ENCODE results near the gene SPC24.
A peak's percentile ranks its signal among the peaks of the same experiment; 100 is the strongest.

Gene SPC24, protein sequence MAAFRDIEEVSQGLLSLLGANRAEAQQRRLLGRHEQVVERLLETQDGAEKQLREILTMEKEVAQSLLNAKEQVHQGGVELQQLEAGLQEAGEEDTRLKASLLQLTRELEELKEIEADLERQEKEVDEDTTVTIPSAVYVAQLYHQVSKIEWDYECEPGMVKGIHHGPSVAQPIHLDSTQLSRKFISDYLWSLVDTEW

GRCh38 chr19:11155373-11156120, at the start of gene SPC24:
Gene SPC24, minus strand, starts transcription at chr19:11155782. Its CDS starts 6 bp downstream, at chr19:11155776.
- peak; percentile 98 for DNase-seq

DNA sequence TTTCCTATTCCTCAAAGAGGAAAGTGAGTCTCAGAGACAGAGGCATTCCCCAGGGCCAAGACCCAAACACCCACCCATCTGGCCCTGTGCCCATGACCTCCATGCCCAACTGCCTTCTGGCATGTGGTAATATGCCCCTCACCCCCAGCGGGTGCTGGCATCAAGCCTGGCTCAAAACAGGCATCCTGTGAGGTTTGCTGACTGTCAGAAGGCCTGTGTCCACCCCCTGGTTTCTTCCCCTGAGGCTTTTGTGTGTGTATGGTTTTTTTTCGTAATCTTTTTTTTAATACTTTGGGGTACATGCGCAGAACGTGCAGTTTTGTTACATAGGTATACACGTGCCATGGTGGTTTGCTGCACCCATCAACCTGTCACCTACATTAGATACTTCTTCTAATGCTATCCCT, 49.4 kb upstream of the SPC24 start:
- no peak for DNase-seq

DNA sequence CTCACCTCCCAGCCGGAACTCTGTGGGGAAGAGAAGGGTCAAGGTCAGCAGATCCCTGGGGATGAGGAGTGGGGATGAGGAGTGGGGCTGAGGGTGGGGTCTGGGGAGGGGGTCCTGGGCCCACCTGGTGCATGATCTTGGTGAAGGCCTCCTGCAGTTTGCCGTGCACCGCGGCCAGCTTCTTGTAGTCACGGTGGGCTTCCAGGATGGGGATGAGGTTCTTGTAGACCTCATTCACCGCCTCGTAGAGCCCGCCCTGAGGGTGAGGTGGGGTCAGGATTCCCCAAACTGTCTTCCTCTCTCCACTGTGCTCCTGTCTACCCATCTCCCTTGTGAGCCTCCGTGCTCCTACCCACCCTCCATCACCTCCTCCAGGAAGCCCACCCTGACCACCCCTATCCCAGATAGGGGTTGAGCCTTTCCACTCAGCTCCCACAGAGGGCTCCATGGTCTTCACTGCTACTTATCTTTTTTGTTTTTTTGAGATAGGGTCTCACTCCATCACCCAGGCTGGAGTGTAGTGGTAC, 48.6 kb upstream of the SPC24 start:
- no peak for DNase-seq

DNA sequence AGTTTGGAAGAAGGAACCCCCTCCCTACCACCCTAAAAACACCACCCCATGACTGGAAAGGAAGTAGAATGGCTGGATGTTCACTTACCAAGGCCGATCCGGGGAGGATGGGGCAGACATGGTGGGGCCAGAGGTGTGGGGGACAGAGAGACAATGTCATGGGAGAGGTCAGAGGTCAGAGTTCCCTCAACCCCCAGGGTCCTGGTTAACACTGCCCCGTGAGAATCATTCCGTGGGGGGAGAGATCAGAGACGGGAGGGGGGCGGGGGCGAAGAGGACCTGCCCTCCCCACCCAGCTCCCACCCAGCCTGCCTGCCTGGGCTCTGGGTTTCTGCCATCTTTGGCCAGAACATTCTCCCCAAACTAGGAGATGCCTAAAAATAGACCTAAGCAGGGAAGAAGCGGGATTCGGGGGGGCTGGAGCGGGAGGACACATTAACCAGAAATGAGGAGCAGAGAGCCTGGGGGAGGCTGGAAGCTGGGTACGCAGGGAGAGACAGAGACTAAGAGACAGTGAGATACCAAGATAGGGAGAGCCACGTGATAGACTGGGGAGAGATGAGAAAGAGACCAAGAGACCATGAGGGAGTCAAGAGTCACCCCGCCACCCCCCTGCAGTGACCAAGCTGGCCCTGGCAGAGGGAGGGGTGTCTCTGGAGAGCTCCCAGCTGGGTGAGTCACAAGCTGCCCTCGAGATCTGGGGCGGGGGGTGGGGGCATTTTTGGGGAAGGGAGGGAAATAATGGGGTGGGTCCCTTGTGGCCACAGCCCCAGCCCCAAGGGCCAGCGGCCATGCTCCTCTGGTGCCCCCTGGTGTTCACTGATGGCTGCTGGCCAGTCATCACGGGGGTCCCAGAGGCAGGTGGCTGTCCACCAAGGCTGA, 47.9 kb upstream of the SPC24 start:
- peak; percentile 64 for DNase-seq

GRCh38 chr19:11202488-11203193, 47.1 kb upstream of the SPC24 start:
- no peak for DNase-seq

DNA sequence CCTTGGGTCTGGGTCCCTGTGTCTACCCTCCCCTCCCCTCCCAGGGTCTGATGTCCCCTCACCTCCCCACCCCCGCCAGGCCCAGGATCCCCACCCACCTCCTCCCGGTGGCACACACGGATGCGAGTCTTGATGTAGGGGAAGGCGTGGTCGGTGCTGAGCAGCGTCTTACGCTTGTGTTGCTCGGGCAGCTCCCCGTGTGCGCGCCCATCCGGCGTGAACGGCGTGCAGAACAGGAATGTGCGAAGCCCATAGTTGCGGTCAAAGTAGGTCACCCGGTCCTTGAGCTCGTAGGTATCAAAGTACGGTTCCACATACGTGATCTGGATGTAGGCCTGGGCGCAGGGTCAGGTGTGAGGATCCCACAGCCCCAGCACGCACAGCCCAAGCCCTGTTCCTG, 46.2 kb upstream of the SPC24 start:
- DNase-seq: no peak

DNA sequence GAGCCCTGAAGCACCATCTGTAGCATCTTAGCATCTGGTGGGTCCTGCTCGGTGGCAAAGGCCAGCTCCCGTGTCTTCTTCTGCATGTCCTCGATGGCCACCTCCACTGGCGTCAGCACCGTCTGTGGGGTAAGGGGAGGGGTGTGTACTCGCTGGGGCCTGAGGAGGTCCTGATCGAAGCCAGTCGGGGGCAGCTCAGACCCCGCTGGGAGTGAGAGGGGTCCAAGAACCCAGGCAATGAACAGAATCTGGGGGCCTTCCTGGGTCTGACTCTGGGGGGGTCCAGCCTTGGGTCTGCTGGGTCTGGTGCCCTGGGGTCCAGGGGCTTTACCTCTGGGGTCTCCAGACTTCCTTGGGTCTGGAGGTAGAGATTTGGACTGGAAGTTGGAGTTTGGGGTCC, 45.3 kb upstream of the SPC24 start:
- DNase-seq: no peak

- no peak for DNase-seq
Observed at GRCh38 chr19:11200015-11200574, 44.5 kb upstream of the SPC24 start.

- no peak for DNase-seq
Observed at GRCh38 chr19:11199517-11199916, 43.9 kb upstream of the SPC24 start.

DNA sequence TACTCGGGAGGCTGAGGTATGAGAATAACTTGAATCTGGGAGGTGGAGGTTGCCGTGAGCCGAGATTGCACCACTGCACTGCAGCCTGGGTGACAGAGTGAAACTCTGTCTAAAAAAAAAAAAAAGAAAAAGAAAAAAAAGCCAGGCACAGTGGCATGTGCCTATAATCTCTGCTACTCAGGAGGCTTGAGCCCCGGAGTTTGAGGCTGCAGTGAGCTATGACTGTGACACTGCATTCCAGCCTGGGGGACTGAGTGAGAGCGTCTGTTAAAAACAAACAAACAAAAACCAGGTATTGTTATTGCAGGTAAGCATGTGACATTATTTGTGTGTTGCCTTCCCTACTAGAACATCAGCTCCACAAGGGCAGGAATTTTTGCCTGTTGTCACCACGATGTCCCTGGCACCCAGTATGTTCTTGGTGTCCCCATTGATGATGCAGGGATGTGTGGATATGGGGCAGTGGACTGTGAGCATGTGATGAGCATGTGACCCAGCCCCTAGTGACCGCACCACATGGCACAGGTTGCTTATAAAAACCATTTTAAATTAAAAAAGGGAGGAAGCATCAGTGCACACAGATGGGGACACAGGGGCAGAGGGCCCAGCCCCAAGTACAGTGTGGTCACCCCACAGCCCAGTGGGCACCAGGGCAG, 43.3 kb upstream of the SPC24 start:
- no peak for DNase-seq

- DNase-seq: no peak
Observed at GRCh38 chr19:11198175-11198534, 42.6 kb upstream of the SPC24 start.

- DNase-seq: peak; percentile 75
Observed at GRCh38 chr19:11197291-11198174, 42.0 kb upstream of the SPC24 start, which contains the start of gene KANK2. Gene KANK2, minus strand, starts transcription at chr19:11197545. Its CDS starts 3,034 bp downstream, at chr19:11194511.

DNA sequence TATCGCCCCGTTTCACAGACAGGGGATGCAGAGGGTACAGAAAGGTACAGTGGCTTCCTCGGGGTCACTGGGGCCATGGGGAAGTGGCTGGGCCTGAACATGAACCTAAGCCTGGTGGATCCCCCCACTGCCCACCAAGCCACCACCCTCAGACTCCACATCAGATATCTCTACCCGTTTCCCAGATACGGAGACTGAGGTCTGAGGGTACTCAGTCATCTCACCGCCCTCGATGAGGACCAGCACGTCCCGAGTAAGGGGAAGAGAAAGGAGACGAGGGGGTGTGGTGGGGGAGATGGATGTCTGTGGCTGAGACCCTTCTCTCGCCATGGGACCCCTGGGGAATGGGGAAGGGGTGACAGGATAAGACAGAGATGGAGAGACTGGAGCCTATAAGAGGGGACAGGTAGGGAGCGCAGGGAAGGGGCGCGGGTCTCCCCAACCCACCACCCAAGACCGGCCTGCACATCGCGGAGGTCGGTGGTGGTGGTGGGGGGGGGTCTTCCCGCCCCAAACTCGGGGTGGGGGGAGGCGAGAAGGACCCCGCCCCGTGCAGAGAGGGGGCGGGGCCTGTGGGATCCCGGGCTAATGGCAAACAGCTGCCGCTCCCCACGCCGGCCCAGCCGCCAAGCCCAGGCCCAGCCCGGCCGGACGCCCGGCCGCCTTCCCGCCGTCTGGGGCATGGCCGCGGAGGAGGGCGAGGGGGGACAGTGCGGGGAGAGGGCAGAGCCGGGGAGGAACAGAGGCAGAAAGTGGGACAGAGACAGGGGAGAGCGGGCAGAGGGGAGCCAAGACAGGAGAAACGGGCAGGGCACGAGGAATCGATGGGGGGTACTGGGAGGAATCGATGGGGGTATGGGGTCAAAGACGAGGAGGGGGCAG, 41.1 kb upstream of the SPC24 start:
- DNase-seq: peak; percentile 28

DNA sequence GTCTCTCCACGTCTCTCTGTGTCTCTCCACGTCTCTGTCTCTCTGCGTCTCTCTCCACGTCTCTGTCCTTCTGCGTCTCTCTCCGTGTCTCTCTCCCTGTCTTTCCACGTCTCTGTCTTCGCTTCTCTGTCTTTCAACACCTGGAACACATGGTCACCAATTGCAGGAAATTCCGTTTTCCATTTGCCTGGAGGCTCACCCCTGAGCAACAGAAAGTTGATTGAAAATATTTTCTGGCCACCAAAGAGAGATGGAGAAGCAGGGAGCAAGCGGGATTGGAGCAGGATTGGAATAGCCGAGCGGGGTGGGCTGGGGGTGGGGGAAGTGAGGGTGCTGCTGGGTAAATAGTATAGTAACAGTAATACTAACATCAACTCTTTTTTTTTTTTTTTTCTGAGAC, 40.1 kb upstream of the SPC24 start:
- DNase-seq: no peak

DNA sequence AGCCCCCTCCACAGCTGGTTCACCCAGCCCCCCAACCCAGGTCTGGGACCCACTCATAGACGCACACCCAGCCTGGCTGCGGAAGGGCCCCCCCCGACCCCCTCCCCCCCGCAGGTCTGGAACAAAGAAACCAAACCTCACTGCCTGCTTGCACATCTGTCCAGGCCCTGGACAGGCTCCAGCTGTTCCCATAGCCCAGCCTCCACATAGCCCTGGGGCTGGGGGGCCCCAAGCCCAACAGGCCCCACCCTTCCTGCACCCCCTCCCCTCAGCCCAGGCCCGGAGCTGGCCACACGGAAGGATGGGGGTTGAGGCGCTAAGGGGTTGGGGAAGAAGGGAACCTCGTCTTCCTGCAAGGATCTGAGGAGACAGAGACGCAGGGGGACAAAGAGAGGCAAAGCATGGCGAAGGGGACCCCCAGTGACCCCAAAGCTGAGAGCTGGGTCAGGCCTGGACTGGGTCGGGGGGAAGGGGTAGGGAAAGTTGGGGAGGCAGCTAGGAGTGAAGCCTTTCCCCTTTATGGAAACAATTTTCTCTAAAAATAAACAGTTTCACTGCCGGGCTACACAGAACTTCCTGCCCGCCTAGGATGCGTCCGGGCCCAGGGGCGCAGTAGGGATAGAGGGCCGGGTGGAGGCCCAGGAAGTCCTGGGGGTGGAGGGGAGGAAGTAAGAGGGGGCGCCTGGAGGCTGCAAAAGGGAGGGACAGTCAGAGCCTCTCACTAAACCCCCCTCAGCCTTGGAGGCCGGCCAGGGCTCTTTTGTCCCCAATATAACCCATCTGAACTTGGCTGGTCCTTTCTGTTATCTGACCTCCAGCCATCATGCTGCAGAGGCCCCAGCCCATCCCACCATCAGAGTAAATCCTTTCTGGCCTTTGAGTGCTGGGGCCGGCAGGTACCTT, 39.3 kb upstream of the SPC24 start:
- DNase-seq: no peak

DNA sequence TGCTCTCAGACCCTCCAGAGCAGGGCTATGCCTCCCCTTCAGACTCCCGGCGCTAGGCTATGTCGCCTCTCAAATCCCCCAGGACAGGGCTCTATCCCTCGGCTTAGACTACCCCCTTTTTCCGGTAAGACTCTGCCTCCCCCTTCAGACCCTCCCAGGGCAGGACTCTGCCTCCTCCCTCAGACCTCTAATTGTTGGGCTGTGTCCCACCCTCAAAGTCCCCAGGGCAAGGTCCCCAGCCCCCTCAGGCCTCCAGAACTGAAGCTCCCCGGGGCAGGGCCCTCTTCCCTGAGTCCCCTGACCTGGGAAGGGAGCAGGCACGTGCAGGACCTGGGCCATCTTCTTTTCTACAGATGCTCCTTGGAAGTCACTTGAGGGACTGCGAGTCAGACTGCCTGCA, 38.6 kb upstream of the SPC24 start:
- DNase-seq: no peak

- no peak for DNase-seq
Observed at GRCh38 chr19:11192957-11193939, 37.7 kb upstream of the SPC24 start.
